ENCODE results near the gene PRKCB.

DNA sequence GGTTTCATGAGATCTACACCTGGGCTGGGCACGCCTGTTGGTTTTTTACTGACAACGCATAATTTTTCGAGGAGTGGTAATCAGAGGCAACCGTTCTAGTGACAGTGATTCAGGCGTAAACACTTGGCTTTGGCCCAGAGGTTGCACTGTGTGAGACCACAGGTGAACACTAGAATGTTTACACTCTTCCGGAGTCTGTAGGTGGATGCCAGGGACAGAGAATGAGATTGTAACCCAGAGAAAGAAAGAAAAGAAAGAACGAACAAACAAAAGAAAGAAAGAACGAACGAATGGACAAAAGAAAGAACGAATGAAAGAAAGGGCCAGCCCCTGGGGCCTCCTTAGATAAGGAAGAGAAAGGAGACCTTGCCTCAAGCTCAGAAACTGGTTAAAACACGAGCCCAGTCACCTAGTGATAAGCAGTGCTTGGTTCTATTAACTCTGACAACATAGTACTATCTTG, 113.2 kb downstream of the PRKCB start:
- TF ChIP-seq EZH2 (IDR thresholded peaks at IDR 0.05) (no peak), POLR2A (IDR thresholded peaks at IDR 0.05; ENCODE audit: borderline replicate concordance, extremely low read depth, insufficient read depth, insufficient read length) (no peak), RAD21 (IDR thresholded peaks at IDR 0.05; ENCODE audit: low read depth) (no peak), YY1 (IDR thresholded peaks at IDR 0.05; ENCODE audit: extremely low read depth, insufficient replicate concordance, low read depth, low read length) (no peak), CEBPB (IDR thresholded peaks at IDR 0.05; ENCODE audit: low read depth) (no peak), SIN3A (IDR thresholded peaks at IDR 0.05; ENCODE audit: low read depth) (no peak), SP1 (IDR thresholded peaks at IDR 0.05; ENCODE audit: low read depth) (no peak), CBX3 (IDR thresholded peaks at IDR 0.05; ENCODE audit: low read depth) (no peak), POLR2AphosphoS5 (IDR thresholded peaks at IDR 0.05; ENCODE audit: low read depth, low read length) (no peak), MAX (IDR thresholded peaks at IDR 0.05) (no peak), FOSL1 (IDR thresholded peaks at IDR 0.05; ENCODE audit: low read depth) (no peak)
- TF ChIP-seq, protein P1, sequence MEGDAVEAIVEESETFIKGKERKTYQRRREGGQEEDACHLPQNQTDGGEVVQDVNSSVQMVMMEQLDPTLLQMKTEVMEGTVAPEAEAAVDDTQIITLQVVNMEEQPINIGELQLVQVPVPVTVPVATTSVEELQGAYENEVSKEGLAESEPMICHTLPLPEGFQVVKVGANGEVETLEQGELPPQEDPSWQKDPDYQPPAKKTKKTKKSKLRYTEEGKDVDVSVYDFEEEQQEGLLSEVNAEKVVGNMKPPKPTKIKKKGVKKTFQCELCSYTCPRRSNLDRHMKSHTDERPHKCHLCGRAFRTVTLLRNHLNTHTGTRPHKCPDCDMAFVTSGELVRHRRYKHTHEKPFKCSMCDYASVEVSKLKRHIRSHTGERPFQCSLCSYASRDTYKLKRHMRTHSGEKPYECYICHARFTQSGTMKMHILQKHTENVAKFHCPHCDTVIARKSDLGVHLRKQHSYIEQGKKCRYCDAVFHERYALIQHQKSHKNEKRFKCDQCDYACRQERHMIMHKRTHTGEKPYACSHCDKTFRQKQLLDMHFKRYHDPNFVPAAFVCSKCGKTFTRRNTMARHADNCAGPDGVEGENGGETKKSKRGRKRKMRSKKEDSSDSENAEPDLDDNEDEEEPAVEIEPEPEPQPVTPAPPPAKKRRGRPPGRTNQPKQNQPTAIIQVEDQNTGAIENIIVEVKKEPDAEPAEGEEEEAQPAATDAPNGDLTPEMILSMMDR (IDR thresholded peaks at IDR 0.05 in 2 of 3, conservative IDR thresholded peaks at IDR 0.05 in 1 of 3; ENCODE audit: borderline replicate concordance in 1 of 3, insufficient read depth in 1 of 3, low read depth in 2 of 3, low read length in 2 of 3), result no peak
- TF ChIP-seq, protein P2, sequence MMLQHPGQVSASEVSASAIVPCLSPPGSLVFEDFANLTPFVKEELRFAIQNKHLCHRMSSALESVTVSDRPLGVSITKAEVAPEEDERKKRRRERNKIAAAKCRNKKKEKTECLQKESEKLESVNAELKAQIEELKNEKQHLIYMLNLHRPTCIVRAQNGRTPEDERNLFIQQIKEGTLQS (IDR thresholded peaks at IDR 0.05), result no peak

Measured in HCT116 (cell line).